Panc1 (cell line): Measurements from ENCODE around the gene RRP36.

Experiments
- CTCF ChIP-seq: fragments of 450-650 bp; IDR thresholded peaks from 2 replicates; pipeline ENCODE4 v1.5.1; 2017; ENCODE audit warnings: mild to moderate bottlenecking
- POLR2AphosphoS5 ChIP-seq: IDR thresholded peaks from 2 replicates; pipeline ENCODE4 v1.6.1; 2012; ENCODE audit warnings: mild to moderate bottlenecking, low read depth, low read length, moderate library complexity

- no peak for TF ChIP-seq CTCF
- TF ChIP-seq POLR2AphosphoS5 = no peak
These were observed 15.2 kb upstream of the RRP36 start for GRCh38 chr6:43006251-43006650.
